Chondrocyte (in vitro differentiated cells): ENCODE results near the gene PADI2. TPM values are rescaled to one million over a fixed set of nuclear protein-coding genes. Genes with fewer than 3 reads are reported as not detected.

Experiments used
- DNase-seq: peaks from one replicate; pipeline ENCODE4 v3.0.0; 2021; ENCODE audit warnings: mixed read lengths, low spot score
- H3K27ac Mint-ChIP-seq: one replicate; pipeline ENCODE4 v1.8.0; 2021; ENCODE audit warnings: mild to moderate bottlenecking, moderate library complexity, mixed read lengths; ENCODE audit not compliant: unreplicated experiment
- H3K27me3 Mint-ChIP-seq: 2 replicates; pipeline ENCODE4 v1.8.0; 2021; ENCODE audit warnings: low read depth, mixed read lengths
- H3K36me3 Mint-ChIP-seq: 2 replicates; pipeline ENCODE4 v1.8.0; 2021; ENCODE audit warnings: low read depth, mixed read lengths
- H3K4me1 Mint-ChIP-seq: 2 replicates; pipeline ENCODE4 v1.8.0; 2021; ENCODE audit warnings: low read depth, mild to moderate bottlenecking, mixed read lengths
- H3K4me3 Mint-ChIP-seq: one replicate; pipeline ENCODE4 v1.8.0; 2021; ENCODE audit warnings: mild to moderate bottlenecking, moderate library complexity, mixed read lengths; ENCODE audit not compliant: unreplicated experiment
- H3K9me3 Mint-ChIP-seq: 2 replicates; pipeline ENCODE4 v1.8.0; 2021; ENCODE audit warnings: low read depth, mixed read lengths
- total RNA-seq: library from RNA; stranded (reverse); gene quantifications from 3 replicates; pipeline ENCODE4 v1.2.1, GENCODE V29; 2021
- TF ChIP-seq, protein P1 (sequence below): fragments of 200-600 bp; sonication (generic); IDR thresholded peaks from 2 replicates; pipeline ENCODE4 v1.5.0; 2021; ENCODE audit warnings: antibody characterized with exemption, mild to moderate bottlenecking, moderate library complexity

Gene PADI2
- total RNA-seq, 1 donor from 2014 or later: 74.9 TPM

- peaks cover 24% of the 10 kb centered on the region for H3K4me1 Mint-ChIP-seq
- H3K27me3 Mint-ChIP-seq: no peaks in the 10 kb centered on the region
- TF ChIP-seq, protein P1, sequence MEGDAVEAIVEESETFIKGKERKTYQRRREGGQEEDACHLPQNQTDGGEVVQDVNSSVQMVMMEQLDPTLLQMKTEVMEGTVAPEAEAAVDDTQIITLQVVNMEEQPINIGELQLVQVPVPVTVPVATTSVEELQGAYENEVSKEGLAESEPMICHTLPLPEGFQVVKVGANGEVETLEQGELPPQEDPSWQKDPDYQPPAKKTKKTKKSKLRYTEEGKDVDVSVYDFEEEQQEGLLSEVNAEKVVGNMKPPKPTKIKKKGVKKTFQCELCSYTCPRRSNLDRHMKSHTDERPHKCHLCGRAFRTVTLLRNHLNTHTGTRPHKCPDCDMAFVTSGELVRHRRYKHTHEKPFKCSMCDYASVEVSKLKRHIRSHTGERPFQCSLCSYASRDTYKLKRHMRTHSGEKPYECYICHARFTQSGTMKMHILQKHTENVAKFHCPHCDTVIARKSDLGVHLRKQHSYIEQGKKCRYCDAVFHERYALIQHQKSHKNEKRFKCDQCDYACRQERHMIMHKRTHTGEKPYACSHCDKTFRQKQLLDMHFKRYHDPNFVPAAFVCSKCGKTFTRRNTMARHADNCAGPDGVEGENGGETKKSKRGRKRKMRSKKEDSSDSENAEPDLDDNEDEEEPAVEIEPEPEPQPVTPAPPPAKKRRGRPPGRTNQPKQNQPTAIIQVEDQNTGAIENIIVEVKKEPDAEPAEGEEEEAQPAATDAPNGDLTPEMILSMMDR: no peak
These were observed 14.8 kb upstream of the PADI2 start for GRCh38 chr1:17134034-17134433.

GRCh38 chr1:17130138-17130635, 10.9 kb upstream of the PADI2 start:
- peak overlapping the region; percentile 5 for H3K27ac Mint-ChIP-seq
- no peaks in the 10 kb centered on the region for H3K36me3 Mint-ChIP-seq
- H3K27me3 Mint-ChIP-seq: no peaks in the 10 kb centered on the region
- H3K9me3 Mint-ChIP-seq: no peaks in the 10 kb centered on the region
- no peak for DNase-seq
- H3K4me1 Mint-ChIP-seq: peaks cover 40% of the 10 kb centered on the region
- no peak overlapping the region for H3K4me3 Mint-ChIP-seq
- TF ChIP-seq, protein P1: no peak

More at GRCh38 chr1:17134034-17134433, 14.8 kb upstream of the PADI2 start:
- DNase-seq: no peak
- H3K36me3 Mint-ChIP-seq: no peaks in the 10 kb centered on the region
- no peak overlapping the region for H3K4me3 Mint-ChIP-seq
- no peaks in the 10 kb centered on the region for H3K9me3 Mint-ChIP-seq
- no peak overlapping the region for H3K27ac Mint-ChIP-seq

DNA sequence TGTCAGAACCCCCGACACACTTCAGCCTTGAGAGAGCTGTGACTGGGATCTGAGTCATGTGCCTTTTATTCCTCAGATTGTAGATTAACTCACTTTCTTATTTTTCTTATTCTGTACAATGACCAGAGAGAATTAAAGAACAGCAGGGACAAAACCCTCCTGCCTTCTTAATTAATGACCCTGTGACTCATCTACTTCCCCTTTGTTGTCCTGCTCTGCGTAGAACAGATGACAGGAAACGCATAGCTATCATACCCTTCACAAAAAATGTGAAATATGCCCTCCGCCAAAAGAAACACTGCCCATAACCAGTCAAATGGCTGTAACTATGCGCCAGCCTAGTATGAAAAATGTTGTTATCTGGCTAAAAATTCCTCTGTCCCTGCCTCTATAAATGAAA, 9.1 kb upstream of the PADI2 start:
- Mint-ChIP-seq H3K4me1 (peaks cover 40% of the 10 kb centered on the region), H3K36me3 (no peaks in the 10 kb centered on the region), H3K27me3 (no peaks in the 10 kb centered on the region), H3K9me3 (no peaks in the 10 kb centered on the region), H3K27ac (peak overlapping the region; percentile 88), H3K4me3 (no peak overlapping the region)
- no peak for DNase-seq
- TF ChIP-seq, protein P1: no peak

- peaks cover 63% of the 10 kb centered on the region for H3K4me1 Mint-ChIP-seq
- peak overlapping the region; percentile 27 for H3K27ac Mint-ChIP-seq
- H3K9me3 Mint-ChIP-seq: no peaks in the 10 kb centered on the region
- no peak for DNase-seq
- TF ChIP-seq, protein P1: peak; percentile 98
- no peak overlapping the region for H3K4me3 Mint-ChIP-seq
- no peaks in the 10 kb centered on the region for H3K36me3 Mint-ChIP-seq
- H3K27me3 Mint-ChIP-seq: no peaks in the 10 kb centered on the region
These were observed 6.5 kb upstream of the PADI2 start for GRCh38 chr1:17125756-17126237.

- Mint-ChIP-seq H3K36me3 (no peaks in the 10 kb centered on the region), H3K27ac (peak overlapping the region; percentile 80), H3K27me3 (no peaks in the 10 kb centered on the region), H3K4me3 (no peak overlapping the region), H3K4me1 (peaks cover 62% of the 10 kb centered on the region), H3K9me3 (no peaks in the 10 kb centered on the region)
- TF ChIP-seq, protein P1: no peak
- DNase-seq: no peak
These were observed 4.2 kb upstream of the PADI2 start for GRCh38 chr1:17123196-17124045.
